AG09309 (cell line): Measurements from ENCODE around the gene IFT57.

Experiments
- DNase-seq: peaks from one replicate; pipeline ENCODE4 v3.0.0-alpha.2; 2010; ENCODE audit warnings: low read depth
- H3K4me3 ChIP-seq: 2 replicates; pipeline ENCODE4 v1.5.1; 2011; ENCODE audit warnings: mild to moderate bottlenecking, low read depth, low read length, moderate library complexity; ENCODE audit not compliant: control insufficient read depth
- TF ChIP-seq, protein P1 (sequence below): IDR thresholded peaks from 2 replicates; pipeline ENCODE4 v1.5.1; 2011; ENCODE audit warnings: mild to moderate bottlenecking, low read depth, low read length, inconsistent platforms; ENCODE audit not compliant: insufficient read depth, control insufficient read depth; ENCODE audit errors: missing control alignments

IFT57 gene

DNA sequence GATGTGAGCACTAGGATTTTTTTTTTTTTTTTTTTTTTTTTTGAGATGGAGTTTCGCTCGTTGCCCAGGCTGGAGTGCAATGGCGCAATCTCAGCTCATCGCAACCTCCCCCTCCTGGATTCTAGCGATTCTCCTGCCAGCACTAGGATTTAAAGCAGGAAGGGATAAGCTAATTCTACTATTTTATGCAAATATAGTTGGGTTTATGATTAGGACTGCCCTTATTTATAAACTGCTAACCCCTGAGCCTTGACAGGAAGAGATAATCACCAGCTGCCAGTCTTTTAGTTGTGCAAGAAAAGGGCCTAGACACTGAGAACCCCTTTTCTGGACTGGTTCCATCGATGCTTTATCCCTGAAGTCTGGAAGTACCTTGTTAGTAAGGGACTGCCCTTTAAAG, 36.7 kb downstream of the IFT57 start:
- no peak for DNase-seq
- no peak overlapping the region for H3K4me3 ChIP-seq
- TF ChIP-seq, protein P1, sequence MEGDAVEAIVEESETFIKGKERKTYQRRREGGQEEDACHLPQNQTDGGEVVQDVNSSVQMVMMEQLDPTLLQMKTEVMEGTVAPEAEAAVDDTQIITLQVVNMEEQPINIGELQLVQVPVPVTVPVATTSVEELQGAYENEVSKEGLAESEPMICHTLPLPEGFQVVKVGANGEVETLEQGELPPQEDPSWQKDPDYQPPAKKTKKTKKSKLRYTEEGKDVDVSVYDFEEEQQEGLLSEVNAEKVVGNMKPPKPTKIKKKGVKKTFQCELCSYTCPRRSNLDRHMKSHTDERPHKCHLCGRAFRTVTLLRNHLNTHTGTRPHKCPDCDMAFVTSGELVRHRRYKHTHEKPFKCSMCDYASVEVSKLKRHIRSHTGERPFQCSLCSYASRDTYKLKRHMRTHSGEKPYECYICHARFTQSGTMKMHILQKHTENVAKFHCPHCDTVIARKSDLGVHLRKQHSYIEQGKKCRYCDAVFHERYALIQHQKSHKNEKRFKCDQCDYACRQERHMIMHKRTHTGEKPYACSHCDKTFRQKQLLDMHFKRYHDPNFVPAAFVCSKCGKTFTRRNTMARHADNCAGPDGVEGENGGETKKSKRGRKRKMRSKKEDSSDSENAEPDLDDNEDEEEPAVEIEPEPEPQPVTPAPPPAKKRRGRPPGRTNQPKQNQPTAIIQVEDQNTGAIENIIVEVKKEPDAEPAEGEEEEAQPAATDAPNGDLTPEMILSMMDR, result no peak

DNA sequence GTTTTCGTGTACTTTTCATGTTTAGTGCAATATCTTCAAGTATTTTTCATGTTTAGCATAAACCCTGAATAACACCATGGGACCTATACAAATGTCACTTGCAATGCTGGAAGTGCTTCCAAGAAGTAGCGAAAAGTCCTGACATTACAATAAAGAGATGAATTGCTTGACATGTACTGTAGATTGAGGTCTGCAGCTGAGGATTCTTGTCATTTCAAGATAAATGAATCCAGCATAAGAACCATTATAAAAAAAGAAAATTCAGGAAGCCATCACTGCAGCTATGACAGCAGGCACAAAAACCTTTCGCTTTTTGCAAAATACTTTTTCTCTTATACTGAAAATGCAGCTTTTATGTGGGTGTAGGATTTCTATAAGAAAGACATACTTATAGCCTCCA, 37.4 kb downstream of the IFT57 start:
- H3K4me3 ChIP-seq, result no peak overlapping the region
- TF ChIP-seq, protein P1, result no peak
- no peak for DNase-seq

DNA sequence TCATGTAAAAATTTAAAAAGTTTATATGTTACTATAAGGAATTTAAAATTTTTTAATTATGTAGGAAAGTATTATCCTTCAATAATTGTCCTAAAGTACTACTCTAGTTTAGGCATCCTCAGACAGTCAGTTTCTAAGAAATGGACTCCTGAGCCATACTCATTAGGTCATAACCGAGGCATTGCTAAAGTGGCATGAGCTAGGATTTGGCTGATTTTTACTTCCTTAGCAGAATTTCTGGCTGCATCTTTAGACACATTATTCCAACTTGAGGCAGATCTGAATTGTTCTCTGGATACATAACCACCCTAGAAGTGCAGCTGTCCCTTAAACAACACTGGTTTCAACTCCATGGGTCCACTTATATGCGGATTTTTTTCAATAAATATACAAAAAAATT, 38.3 kb downstream of the IFT57 start:
- H3K4me3 ChIP-seq, result no peak overlapping the region
- DNase-seq, result no peak
- TF ChIP-seq, protein P1, result no peak

DNA sequence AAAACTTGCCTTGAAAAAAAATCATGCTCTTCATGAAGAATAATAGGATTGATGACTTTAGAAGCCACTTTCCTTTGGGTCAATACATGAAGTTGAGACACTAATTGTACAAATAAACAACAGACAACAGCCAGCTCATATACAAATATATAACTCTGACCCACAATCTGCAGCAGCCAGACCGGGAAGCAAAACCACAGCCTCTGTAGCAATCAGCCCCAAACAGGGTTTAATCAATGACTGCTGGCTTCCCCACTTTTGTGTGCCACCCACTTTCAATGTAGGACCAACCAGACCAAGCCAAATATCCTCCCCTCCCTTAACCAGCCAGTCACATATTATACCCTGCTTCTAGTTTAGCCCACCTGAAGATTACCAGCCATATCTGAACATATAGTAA, 39.0 kb downstream of the IFT57 start:
- TF ChIP-seq, protein P1, result no peak
- no peak for DNase-seq
- H3K4me3 ChIP-seq, result no peak overlapping the region

DNA sequence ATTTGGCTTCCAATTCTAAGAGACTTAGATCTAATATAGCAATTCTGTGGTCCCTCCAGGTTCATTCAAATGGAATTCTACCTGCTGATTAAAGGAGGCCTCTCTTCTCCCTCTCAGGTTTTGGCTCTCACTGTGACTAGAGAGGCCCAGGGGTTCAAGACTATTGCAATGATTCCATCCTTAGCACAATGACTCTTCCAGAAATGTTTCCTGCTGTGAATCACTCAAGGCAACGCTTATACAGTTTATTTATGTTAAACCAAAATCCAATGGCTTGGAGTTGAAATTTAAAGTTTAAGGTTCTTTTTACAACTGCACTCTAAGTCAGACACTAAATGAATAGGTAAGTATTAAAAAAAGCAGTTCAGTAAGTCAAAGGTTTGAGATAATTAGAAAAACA, 39.9 kb downstream of the IFT57 start:
- TF ChIP-seq, protein P1, result no peak
- DNase-seq, result no peak
- H3K4me3 ChIP-seq, result no peak overlapping the region

DNA sequence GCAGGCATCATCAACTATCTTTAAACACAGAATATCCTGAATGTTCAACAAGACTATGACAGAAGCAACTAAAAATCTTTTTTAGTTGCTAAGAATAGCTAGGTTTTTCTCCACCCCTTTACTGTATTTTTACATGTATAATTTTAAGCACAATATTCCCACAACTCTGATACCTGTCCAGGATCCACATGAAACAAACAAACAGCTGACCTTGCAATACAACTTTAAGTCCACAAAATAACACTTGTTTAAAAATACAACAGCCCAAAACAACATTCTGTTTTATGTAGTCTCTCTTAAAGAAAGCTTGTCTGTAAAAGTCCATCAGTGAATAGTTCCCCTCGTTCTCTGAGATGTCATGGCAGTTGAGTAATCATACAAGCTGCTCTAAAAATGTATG, 41.1 kb downstream of the IFT57 start:
- no peak overlapping the region for H3K4me3 ChIP-seq
- TF ChIP-seq, protein P1, result no peak

DNA sequence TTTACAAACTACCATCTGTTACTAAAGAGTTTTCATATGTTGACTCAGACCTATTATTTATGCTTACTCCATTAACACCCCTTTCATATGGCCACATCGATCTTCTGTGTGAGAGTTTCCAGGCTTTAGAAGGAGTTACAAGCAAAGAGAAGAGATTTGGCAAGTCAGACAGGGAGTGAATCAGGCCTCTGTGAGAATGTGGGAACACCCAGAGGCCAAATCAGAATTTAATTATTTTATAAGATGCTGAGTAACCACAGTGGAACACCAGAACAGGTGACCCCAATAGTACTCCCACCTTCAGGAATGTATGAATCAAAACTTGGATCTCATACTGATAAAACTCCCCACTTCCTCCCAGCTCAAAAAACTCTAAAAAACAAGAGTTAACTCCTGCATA, 42.0 kb downstream of the IFT57 start:
- TF ChIP-seq, protein P1, result no peak
- no peak for DNase-seq
- H3K4me3 ChIP-seq, result no peak overlapping the region

More for the DNA sequence above, 41.1 kb downstream of the IFT57 start:
- no peak for DNase-seq
